Measurements from ENCODE around the gene NOL6.

DNA sequence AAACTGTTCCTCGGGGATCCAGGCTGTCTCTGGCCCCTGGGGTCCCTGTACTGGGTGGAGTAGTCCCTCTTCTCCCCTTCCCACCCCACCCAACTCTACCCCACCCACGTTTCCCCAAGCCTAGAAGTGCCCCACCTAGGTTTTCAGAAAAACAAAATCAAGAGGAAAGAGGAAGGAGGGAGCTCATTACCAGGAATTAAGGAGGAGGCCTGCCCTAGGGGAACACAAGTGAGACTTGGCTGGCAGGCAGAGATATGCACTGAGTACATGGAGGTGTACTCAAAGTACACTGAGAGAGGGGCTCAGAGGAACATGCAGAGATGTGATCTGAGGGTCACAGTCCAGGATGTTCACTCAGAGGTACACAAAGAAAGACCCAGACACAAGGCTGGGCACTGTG is 36.5 kb downstream of the NOL6 start:
- no peak for TF ChIP-seq POLR2AphosphoS5 (IDR thresholded peaks at IDR 0.05)
- TF ChIP-seq, protein P1, sequence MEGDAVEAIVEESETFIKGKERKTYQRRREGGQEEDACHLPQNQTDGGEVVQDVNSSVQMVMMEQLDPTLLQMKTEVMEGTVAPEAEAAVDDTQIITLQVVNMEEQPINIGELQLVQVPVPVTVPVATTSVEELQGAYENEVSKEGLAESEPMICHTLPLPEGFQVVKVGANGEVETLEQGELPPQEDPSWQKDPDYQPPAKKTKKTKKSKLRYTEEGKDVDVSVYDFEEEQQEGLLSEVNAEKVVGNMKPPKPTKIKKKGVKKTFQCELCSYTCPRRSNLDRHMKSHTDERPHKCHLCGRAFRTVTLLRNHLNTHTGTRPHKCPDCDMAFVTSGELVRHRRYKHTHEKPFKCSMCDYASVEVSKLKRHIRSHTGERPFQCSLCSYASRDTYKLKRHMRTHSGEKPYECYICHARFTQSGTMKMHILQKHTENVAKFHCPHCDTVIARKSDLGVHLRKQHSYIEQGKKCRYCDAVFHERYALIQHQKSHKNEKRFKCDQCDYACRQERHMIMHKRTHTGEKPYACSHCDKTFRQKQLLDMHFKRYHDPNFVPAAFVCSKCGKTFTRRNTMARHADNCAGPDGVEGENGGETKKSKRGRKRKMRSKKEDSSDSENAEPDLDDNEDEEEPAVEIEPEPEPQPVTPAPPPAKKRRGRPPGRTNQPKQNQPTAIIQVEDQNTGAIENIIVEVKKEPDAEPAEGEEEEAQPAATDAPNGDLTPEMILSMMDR (IDR thresholded peaks at IDR 0.05 in 8 of 11, conservative IDR thresholded peaks at IDR 0.05 in 3 of 11): no peak
